ENCODE results near the gene ULK4.

The ULK4 gene

DNA sequence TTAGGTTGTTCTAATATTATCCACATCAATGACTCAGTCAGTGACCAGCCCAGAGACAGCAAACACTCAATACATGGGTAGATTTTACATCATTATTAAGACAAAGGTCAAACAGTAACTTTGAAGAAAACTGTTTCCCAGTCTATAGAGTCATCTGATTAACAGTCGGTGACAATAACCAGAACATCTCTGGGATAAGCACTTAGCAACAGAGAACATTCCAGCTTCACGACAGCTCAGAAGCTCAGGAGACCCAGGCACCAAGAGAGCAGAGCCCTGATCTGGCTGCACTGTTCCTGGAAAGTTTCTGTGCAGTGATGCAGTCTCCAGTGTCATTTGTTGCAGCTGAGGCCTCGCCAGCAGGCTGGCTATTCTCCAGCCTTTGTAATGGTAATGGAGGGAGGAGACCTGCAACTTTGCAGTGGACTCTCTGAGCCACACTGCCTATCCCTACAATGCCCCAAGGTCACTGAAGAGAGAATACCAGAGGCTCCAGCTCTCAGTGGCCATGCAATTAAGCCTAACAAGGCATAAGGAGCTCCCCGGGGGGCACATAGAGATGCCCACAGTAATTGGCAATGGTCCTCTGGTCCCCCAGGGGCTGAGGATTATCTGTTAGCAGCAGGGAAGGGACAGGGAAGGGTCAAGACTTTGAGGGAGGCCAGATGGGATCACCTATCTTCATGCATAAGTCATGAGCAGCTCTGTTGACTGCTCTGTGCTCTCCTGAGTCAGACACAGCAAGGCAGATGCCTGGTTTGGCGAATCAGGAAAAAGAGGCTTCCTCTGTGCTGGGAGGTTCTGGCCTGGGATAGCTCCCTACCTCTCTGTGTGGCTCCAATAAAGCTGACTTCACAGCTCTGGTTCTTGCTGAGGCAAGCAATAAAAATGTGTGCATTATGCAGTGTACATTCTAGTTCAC, 599.0 kb downstream of the ULK4 start:
- no peak for TF ChIP-seq EZH2phosphoT487 (IDR thresholded peaks at IDR 0.05; ENCODE audit: borderline replicate concordance, low read length)
- TF ChIP-seq, protein P1, sequence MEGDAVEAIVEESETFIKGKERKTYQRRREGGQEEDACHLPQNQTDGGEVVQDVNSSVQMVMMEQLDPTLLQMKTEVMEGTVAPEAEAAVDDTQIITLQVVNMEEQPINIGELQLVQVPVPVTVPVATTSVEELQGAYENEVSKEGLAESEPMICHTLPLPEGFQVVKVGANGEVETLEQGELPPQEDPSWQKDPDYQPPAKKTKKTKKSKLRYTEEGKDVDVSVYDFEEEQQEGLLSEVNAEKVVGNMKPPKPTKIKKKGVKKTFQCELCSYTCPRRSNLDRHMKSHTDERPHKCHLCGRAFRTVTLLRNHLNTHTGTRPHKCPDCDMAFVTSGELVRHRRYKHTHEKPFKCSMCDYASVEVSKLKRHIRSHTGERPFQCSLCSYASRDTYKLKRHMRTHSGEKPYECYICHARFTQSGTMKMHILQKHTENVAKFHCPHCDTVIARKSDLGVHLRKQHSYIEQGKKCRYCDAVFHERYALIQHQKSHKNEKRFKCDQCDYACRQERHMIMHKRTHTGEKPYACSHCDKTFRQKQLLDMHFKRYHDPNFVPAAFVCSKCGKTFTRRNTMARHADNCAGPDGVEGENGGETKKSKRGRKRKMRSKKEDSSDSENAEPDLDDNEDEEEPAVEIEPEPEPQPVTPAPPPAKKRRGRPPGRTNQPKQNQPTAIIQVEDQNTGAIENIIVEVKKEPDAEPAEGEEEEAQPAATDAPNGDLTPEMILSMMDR (IDR thresholded peaks at IDR 0.05; ENCODE audit: low read depth, low read length, poor library complexity, severe bottlenecking), result no peak
- no peaks in the 10 kb centered on the region for H3F3A ChIP-seq (ENCODE audit: control insufficient read depth, insufficient read depth)
- H3K4me1 ChIP-seq (ENCODE audit: control insufficient read depth, low read length), result no peaks in the 10 kb centered on the region
- no peak overlapping the region for H3K27ac ChIP-seq (ENCODE audit: low read depth, low read length)
- no peaks in the 10 kb centered on the region for H3K9me3 ChIP-seq (ENCODE audit: control insufficient read depth, insufficient read depth, low read length)
- no peaks in the 10 kb centered on the region for H3K79me2 ChIP-seq (ENCODE audit: control insufficient read depth, low read length)
- no peaks in the 10 kb centered on the region for H3K9me2 ChIP-seq (replicated peaks; ENCODE audit: control insufficient read depth, low read length)
- H3K4me2 ChIP-seq (ENCODE audit: low read length), result no peak overlapping the region
- no peaks in the 10 kb centered on the region for H3K27me3 ChIP-seq (ENCODE audit: control insufficient read depth, low read length)
- H4K20me1 ChIP-seq (ENCODE audit: control insufficient read depth, insufficient read depth, low read depth, low read length), result no peaks in the 10 kb centered on the region
- H3K36me3 ChIP-seq (ENCODE audit: control insufficient read depth, low read length), result no peaks in the 10 kb centered on the region
- no peak overlapping the region for H3K4me3 ChIP-seq (ENCODE audit: low read length)

DNA sequence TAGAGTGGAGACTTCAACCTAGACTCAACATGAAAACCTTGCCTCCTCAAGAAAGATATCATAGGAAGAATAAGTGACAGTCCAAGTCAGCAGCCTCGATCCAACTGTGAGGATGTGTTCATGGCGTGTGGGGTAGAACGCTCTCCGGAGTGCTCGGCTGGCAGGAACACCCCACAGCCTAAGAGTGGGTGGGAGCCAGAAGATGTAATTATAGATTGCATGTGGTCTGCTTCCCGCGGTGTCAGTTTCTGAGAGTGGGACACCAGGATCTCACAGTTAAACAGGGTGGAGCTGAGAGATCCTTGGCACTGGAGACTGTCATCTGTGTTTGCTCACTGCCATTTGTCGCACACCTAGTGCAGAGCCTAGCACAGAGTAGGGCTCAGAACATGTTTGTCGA, 604.6 kb downstream of the ULK4 start:
- Histone ChIP-seq H3K9me3 (ENCODE audit: control insufficient read depth, insufficient read depth, low read length) (no peaks in the 10 kb centered on the region), H3K4me3 (ENCODE audit: low read length) (no peak overlapping the region)

DNA sequence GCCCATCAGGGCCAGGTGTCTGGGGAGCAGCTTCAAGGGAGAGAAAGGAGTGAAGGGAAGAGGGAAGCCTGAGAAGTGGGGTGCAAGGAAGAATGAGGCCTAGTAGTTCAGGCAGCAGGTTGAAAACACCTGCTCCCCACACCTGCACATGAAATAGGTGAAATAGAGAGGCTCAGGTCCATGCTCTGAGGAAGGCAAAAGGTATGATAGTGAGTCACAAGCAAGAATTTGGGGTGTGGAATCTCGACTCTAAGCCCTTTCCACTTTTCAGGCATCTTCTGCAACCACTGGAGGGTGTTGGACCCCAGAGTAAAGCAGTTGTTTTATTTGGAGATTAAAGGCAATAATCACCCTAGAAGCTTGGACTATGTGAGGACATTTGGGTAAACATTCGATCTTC, 605.1 kb downstream of the ULK4 start:
- no peaks in the 10 kb centered on the region for H3K79me2 ChIP-seq (ENCODE audit: control insufficient read depth, low read length)
- no peak for TF ChIP-seq EZH2phosphoT487 (IDR thresholded peaks at IDR 0.05; ENCODE audit: borderline replicate concordance, low read length)
- TF ChIP-seq, protein P1 (IDR thresholded peaks at IDR 0.05; ENCODE audit: low read depth, low read length, poor library complexity, severe bottlenecking), result no peak
- H4K20me1 ChIP-seq (ENCODE audit: control insufficient read depth, insufficient read depth, low read depth, low read length), result no peaks in the 10 kb centered on the region
- no peaks in the 10 kb centered on the region for H3K9me2 ChIP-seq (replicated peaks; ENCODE audit: control insufficient read depth, low read length)
- H3K36me3 ChIP-seq (ENCODE audit: control insufficient read depth, low read length), result no peaks in the 10 kb centered on the region
- H3K4me1 ChIP-seq (ENCODE audit: control insufficient read depth, low read length), result no peaks in the 10 kb centered on the region
- no peaks in the 10 kb centered on the region for H3K9me3 ChIP-seq (ENCODE audit: control insufficient read depth, insufficient read depth, low read length)
- no peaks in the 10 kb centered on the region for H3F3A ChIP-seq (ENCODE audit: control insufficient read depth, insufficient read depth)
- H3K4me2 ChIP-seq (ENCODE audit: low read length), result no peak overlapping the region
- no peak overlapping the region for H3K4me3 ChIP-seq (ENCODE audit: low read length)
- H3K27me3 ChIP-seq (ENCODE audit: control insufficient read depth, low read length), result no peaks in the 10 kb centered on the region
- no peak overlapping the region for H3K27ac ChIP-seq (ENCODE audit: low read depth, low read length)

More for the DNA sequence above, 604.6 kb downstream of the ULK4 start:
- no peaks in the 10 kb centered on the region for H3K79me2 ChIP-seq (ENCODE audit: control insufficient read depth, low read length)
- H3K27me3 ChIP-seq (ENCODE audit: control insufficient read depth, low read length), result no peaks in the 10 kb centered on the region
- no peaks in the 10 kb centered on the region for H3K36me3 ChIP-seq (ENCODE audit: control insufficient read depth, low read length)
- H3K27ac ChIP-seq (ENCODE audit: low read depth, low read length), result no peak overlapping the region
- TF ChIP-seq, protein P1 (IDR thresholded peaks at IDR 0.05; ENCODE audit: low read depth, low read length, poor library complexity, severe bottlenecking), result no peak
- no peak for TF ChIP-seq EZH2phosphoT487 (IDR thresholded peaks at IDR 0.05; ENCODE audit: borderline replicate concordance, low read length)
- H3K9me2 ChIP-seq (replicated peaks; ENCODE audit: control insufficient read depth, low read length), result no peaks in the 10 kb centered on the region
- no peak overlapping the region for H3K4me2 ChIP-seq (ENCODE audit: low read length)
- no peaks in the 10 kb centered on the region for H4K20me1 ChIP-seq (ENCODE audit: control insufficient read depth, insufficient read depth, low read depth, low read length)
- H3F3A ChIP-seq (ENCODE audit: control insufficient read depth, insufficient read depth), result no peaks in the 10 kb centered on the region
- no peaks in the 10 kb centered on the region for H3K4me1 ChIP-seq (ENCODE audit: control insufficient read depth, low read length)

Measured in DOHH2 (cell line).